B cell (primary cell): ENCODE measurements around the gene CILP. TPM values are rescaled to one million over a fixed set of nuclear protein-coding genes. Genes with fewer than 3 reads are reported as not detected.

Experiments used
- ATAC-seq: fragments of 200-7000 bp; cut with Tn5 transposase; one replicate; pipeline ENCODE4 v1.10.0; 2021; ENCODE audit warnings: low read depth, mild to moderate bottlenecking, moderate number of reproducible peaks, moderate library complexity
- CTCF ChIA-PET: fragments of 350-600 bp; sonication (Branson Sonifier 250); formaldehyde crosslinking; loops from one replicate; lab custom pipeline; 2021; ENCODE audit warnings: antibody characterized with exemption, inconsistent platforms; lab: Charles Lee
- POLR2A ChIA-PET: fragments of 350-600 bp; sonication (Branson Sonifier 250); formaldehyde crosslinking; loops from one replicate; lab custom pipeline; 2021; ENCODE audit warnings: antibody characterized with exemption; lab: Charles Lee
- DNase-seq: peaks from one replicate; pipeline ENCODE4 v3.0.0; 2013
- H2AFZ ChIP-seq: 2 replicates; pipeline ENCODE4 v1.6.1; 2012; ENCODE audit warnings: mild to moderate bottlenecking, low read depth, low read length; ENCODE audit not compliant: insufficient read depth, poor library complexity, severe bottlenecking
- H3K27ac ChIP-seq, 2 donors: 1 replicate in 1 of 2; 2 replicates in 1 of 2; pipeline ENCODE4 v1.5.1; 2012 to 2013; ENCODE audit warnings: low read length in 2 of 2, mild to moderate bottlenecking in 2 of 2, moderate library complexity in 1 of 2
- H3K27me3 ChIP-seq, 4 experiments: fragments of 200-600 bp in 1 of 4; sonication (generic) in 1 of 4; replicated peaks in 1 of 4; 1 replicate in 2 of 4; 2 replicates in 2 of 4; pipeline versions ENCODE4 v1.6.1 to v1.7.0; 2013 to 2016; ENCODE audit warnings: low read length in 3 of 4, mild to moderate bottlenecking in 2 of 4, mixed read lengths in 1 of 4, moderate library complexity in 1 of 4; ENCODE audit not compliant: insufficient read depth in 4 of 4, control insufficient read depth in 3 of 4; ENCODE audit errors: control extremely low read depth in 1 of 4
- H3K36me3 ChIP-seq, 2 experiments: replicated peaks in 1 of 2; 1 replicate in 1 of 2; 2 replicates in 1 of 2; pipeline versions ENCODE4 v1.6.1 to v1.7.1; 2013; ENCODE audit warnings: low read length in 1 of 2; ENCODE audit not compliant: insufficient read depth in 2 of 2, control insufficient read depth in 1 of 2; ENCODE audit errors: control extremely low read depth in 1 of 2, extremely low read depth in 1 of 2
- H3K4me1 ChIP-seq, 2 donors: fragments of 200-600 bp in 1 of 2; sonication (generic) in 1 of 2; 1 replicate in 1 of 2; 2 replicates in 1 of 2; pipeline versions ENCODE4 v1.5.1 to v1.6.1; 2013 to 2017; ENCODE audit warnings: low read length in 2 of 2; ENCODE audit not compliant: control insufficient read depth in 2 of 2, insufficient read depth in 2 of 2
- H3K4me2 ChIP-seq: replicated peaks from 2 replicates; pipeline ENCODE3; 2012; ENCODE audit warnings: mild to moderate bottlenecking, low read depth, low read length; ENCODE audit not compliant: poor library complexity, severe bottlenecking
- H3K4me3 ChIP-seq, 5 experiments: fragments of 200-600 bp in 1 of 5; sonication (generic) in 1 of 5; 1 replicate in 3 of 5; 2 replicates in 2 of 5; pipeline versions ENCODE4 v1.5.1 to v1.7.0; 2011 to 2016; ENCODE audit warnings: low read length in 4 of 5, mild to moderate bottlenecking in 4 of 5, low read depth in 2 of 5, control low read depth in 1 of 5, moderate library complexity in 1 of 5; ENCODE audit not compliant: insufficient read depth in 1 of 5; ENCODE audit errors: control extremely low read depth in 1 of 5, extremely low read depth in 1 of 5
- H3K79me2 ChIP-seq: fragments of 200-600 bp; sonication (generic); one replicate; pipeline ENCODE4 v1.6.0; 2016; ENCODE audit warnings: low read length; ENCODE audit not compliant: control insufficient read depth, insufficient read depth
- H3K9ac ChIP-seq: fragments of 200-600 bp; sonication (generic); 2 replicates; pipeline ENCODE4 v1.6.1; 2017; ENCODE audit warnings: mild to moderate bottlenecking, low read length, moderate library complexity
- H3K9me3 ChIP-seq, 3 donors: one replicate each; pipeline versions ENCODE4 v1.6.1 to v1.7.1; 2013; ENCODE audit warnings: low read length in 2 of 3; ENCODE audit not compliant: control insufficient read depth in 2 of 3, insufficient read depth in 1 of 3; ENCODE audit errors: control extremely low read depth in 1 of 3
- H4K20me1 ChIP-seq: 2 replicates; pipeline ENCODE4 v1.6.0; 2012; ENCODE audit warnings: mild to moderate bottlenecking, low read length; ENCODE audit not compliant: insufficient read depth, control insufficient read depth, poor library complexity, severe bottlenecking
- H3K27ac Mint-ChIP-seq: one replicate; pipeline ENCODE4 v1.8.0; 2021; ENCODE audit warnings: mixed read lengths
- H3K27me3 Mint-ChIP-seq: one replicate; pipeline ENCODE4 v1.8.0; 2021; ENCODE audit warnings: mixed read lengths
- H3K4me1 Mint-ChIP-seq: one replicate; pipeline ENCODE4 v1.8.0; 2021; ENCODE audit warnings: mixed read lengths
- H3K4me3 Mint-ChIP-seq: one replicate; pipeline ENCODE4 v1.8.0; 2021; ENCODE audit warnings: mixed read lengths
- H3K9me3 Mint-ChIP-seq: one replicate; pipeline ENCODE4 v1.8.0; 2022; ENCODE audit warnings: mixed read lengths; ENCODE audit not compliant: insufficient read depth
- EZH2 ChIP-seq: IDR thresholded peaks from 2 replicates; pipeline ENCODE4 v1.6.1; 2012; ENCODE audit warnings: borderline replicate concordance, low read depth, mild to moderate bottlenecking, moderate library complexity, low read length; ENCODE audit not compliant: insufficient read depth, poor library complexity, severe bottlenecking
- WGBS: methylation state at CpG from one replicate; pipeline ENCODE4 v1.1.5; 2013; ENCODE audit warnings: missing lambda C conversion rate; ENCODE audit not compliant: insufficient coverage; 5-methylcytosine and 5-hydroxymethylcytosine counted together
- intact Hi-C: fragments of 100-400 bp; cut with micrococcal nuclease; formaldehyde crosslinking; loops from one replicate; pipeline ENCODE4 v1.10.0; 2022
- polyA plus RNA-seq: library from polyadenylated mRNA; depleted of rRNA; stranded (reverse); fragments of >200 nt; gene quantifications from 2 replicates; pipeline ENCODE4 v1.2.3, GENCODE V29; 2012
- total RNA-seq, 2 donors: library from RNA; stranded (reverse); fragments of 120-200 nt in 1 of 2; gene quantifications; 1 replicate in 1 of 2; 2 replicates in 1 of 2; pipeline versions ENCODE4 v1.2.3 to v1.2.4, GENCODE V29; 2013 to 2022
- TF ChIP-seq, protein P1 (sequence below): fragments of 200-600 bp; IDR thresholded peaks from one replicate; pipeline ENCODE4 v1.8.0; 2022; ENCODE audit warnings: antibody characterized with exemption, mild to moderate bottlenecking

Gene CILP
- total and polyA plus RNA-seq, 2 donors (not counting 1 experiment from before 2014, with no cell fraction given): 0.52 to 0.94 TPM

DNA sequence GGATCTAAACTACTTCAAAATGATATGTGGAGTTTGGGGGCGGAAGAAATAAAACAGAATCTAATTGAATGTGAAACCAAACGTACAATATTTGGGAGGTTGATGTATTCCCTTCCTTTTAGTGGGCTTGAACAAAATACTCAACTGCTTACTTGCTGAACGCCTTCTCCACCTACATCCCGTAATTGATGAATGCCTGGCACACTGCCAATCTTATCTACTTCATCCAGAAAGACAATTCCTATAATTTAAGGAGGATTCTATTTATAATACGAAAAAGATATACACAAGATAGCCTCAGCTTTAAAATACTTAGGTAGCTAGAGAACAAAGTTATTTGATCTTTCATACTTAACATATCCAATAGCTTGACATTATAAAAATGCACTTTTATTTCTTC, 54.6 kb downstream of the CILP start:
- no peaks in the 10 kb centered on the region for H3K27me3 Mint-ChIP-seq
- H3K27ac ChIP-seq: no peak overlapping the region
- peaks cover 2% of the 10 kb centered on the region for H3K79me2 ChIP-seq
- H3K9ac ChIP-seq: no peak overlapping the region
- H3K4me2 ChIP-seq: no peak overlapping the region
- ChIA-PET POLR2A (no interaction called here), CTCF (no interaction called here)
- ATAC-seq (no peak), DNase-seq (no peak)
- H4K20me1 ChIP-seq: no peaks in the 10 kb centered on the region
- H3K36me3 ChIP-seq: peaks cover 7 to 65% of the 10 kb centered on the region in 2 experiments
- H3K27ac Mint-ChIP-seq: no peak overlapping the region
- H3K4me1 ChIP-seq: no peaks in the 10 kb centered on the region
- intact Hi-C loops: no loop called here
- WGBS: no CpG with 5 or more reads among the region's 5 CpGs
- no peaks in the 10 kb centered on the region for H3K4me1 Mint-ChIP-seq
- no peaks in the 10 kb centered on the region for H3K9me3 Mint-ChIP-seq
- H3K4me3 ChIP-seq: no peak overlapping the region
- H3K27me3 ChIP-seq: no peaks in the 10 kb centered on the region
- TF ChIP-seq, protein P1, sequence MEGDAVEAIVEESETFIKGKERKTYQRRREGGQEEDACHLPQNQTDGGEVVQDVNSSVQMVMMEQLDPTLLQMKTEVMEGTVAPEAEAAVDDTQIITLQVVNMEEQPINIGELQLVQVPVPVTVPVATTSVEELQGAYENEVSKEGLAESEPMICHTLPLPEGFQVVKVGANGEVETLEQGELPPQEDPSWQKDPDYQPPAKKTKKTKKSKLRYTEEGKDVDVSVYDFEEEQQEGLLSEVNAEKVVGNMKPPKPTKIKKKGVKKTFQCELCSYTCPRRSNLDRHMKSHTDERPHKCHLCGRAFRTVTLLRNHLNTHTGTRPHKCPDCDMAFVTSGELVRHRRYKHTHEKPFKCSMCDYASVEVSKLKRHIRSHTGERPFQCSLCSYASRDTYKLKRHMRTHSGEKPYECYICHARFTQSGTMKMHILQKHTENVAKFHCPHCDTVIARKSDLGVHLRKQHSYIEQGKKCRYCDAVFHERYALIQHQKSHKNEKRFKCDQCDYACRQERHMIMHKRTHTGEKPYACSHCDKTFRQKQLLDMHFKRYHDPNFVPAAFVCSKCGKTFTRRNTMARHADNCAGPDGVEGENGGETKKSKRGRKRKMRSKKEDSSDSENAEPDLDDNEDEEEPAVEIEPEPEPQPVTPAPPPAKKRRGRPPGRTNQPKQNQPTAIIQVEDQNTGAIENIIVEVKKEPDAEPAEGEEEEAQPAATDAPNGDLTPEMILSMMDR: no peak
- no peak for TF ChIP-seq EZH2
- no peaks in the 10 kb centered on the region for H3K9me3 ChIP-seq
- H2AFZ ChIP-seq: no peak overlapping the region
- H3K4me3 Mint-ChIP-seq: no peak overlapping the region

GRCh38 chr15:65154720-65155119, 56.6 kb downstream of the CILP start:
- Histone ChIP-seq H3K27me3 (no peaks in the 10 kb centered on the region), H3K27ac (no peak overlapping the region), H3K36me3 (peaks cover 5 to 76% of the 10 kb centered on the region in 2 experiments), H4K20me1 (no peaks in the 10 kb centered on the region), H3K4me1 (no peaks in the 10 kb centered on the region), H3K9ac (no peak overlapping the region), H3K79me2 (no peaks in the 10 kb centered on the region), H3K4me2 (no peak overlapping the region), H3K9me3 (no peaks in the 10 kb centered on the region), H3K4me3 (no peak overlapping the region), H2AFZ (no peak overlapping the region)
- ChIA-PET POLR2A (no interaction called here), CTCF (no interaction called here)
- Mint-ChIP-seq H3K27ac (no peak overlapping the region), H3K27me3 (no peaks in the 10 kb centered on the region), H3K4me3 (no peak overlapping the region), H3K4me1 (no peaks in the 10 kb centered on the region), H3K9me3 (no peaks in the 10 kb centered on the region)
- 100% methylated on average over 2 of the region's 6 CpGs for WGBS
- intact Hi-C loops: no loop called here
- no peak for DNase-seq
- ATAC-seq: no peak
- no peak for TF ChIP-seq EZH2
- TF ChIP-seq, protein P1: no peak
